HUES6 (cell line): ENCODE results near the gene PDE4B.

Source experiments
- H3K27ac ChIP-seq: 2 replicates; pipeline ENCODE4 v1.7.0; 2013; ENCODE audit warnings: low read depth, mild to moderate bottlenecking, low read length, inconsistent platforms
- H3K27me3 ChIP-seq: 2 replicates; pipeline ENCODE4 v1.6.1; 2013; ENCODE audit warnings: low read length; ENCODE audit not compliant: control insufficient read depth, insufficient read depth
- H3K36me3 ChIP-seq: 2 replicates; pipeline ENCODE4 v1.6.1; 2013; ENCODE audit warnings: low read length; ENCODE audit not compliant: control insufficient read depth, insufficient read depth
- H3K4me1 ChIP-seq: 2 replicates; pipeline ENCODE4 v1.6.1; 2013; ENCODE audit warnings: low read length; ENCODE audit not compliant: control insufficient read depth, insufficient read depth
- H3K4me3 ChIP-seq: 2 replicates; pipeline ENCODE4 v1.5.1; 2013; ENCODE audit warnings: low read depth, low read length
- H3K9ac ChIP-seq: one replicate; pipeline ENCODE4 v1.6.1; 2013; ENCODE audit warnings: mild to moderate bottlenecking, low read length
- H3K9me3 ChIP-seq: 2 replicates; pipeline ENCODE4 v1.6.1; 2013; ENCODE audit warnings: low read depth, low read length; ENCODE audit not compliant: control insufficient read depth, insufficient read depth

PDE4B gene

GRCh38 chr1:66364578-66365391 is 572.1 kb downstream of the PDE4B start:
- H3K27me3 ChIP-seq, result no peaks in the 10 kb centered on the region
- no peaks in the 10 kb centered on the region for H3K4me1 ChIP-seq
- no peak overlapping the region for H3K9ac ChIP-seq
- H3K36me3 ChIP-seq, result peaks cover 34% of the 10 kb centered on the region; the same call in 1 of the 2 replicates
- no peaks in the 10 kb centered on the region for H3K9me3 ChIP-seq
- H3K27ac ChIP-seq, result no peak overlapping the region
- H3K4me3 ChIP-seq, result no peak overlapping the region

GRCh38 chr1:66365635-66366034 is 572.9 kb downstream of the PDE4B start:
- H3K9me3 ChIP-seq, result no peaks in the 10 kb centered on the region
- H3K4me1 ChIP-seq, result no peaks in the 10 kb centered on the region
- no peak overlapping the region for H3K4me3 ChIP-seq
- peaks cover 34% of the 10 kb centered on the region; the same call in 1 of the 2 replicates for H3K36me3 ChIP-seq
- no peaks in the 10 kb centered on the region for H3K27me3 ChIP-seq
- no peak overlapping the region for H3K27ac ChIP-seq
- no peak overlapping the region for H3K9ac ChIP-seq

GRCh38 chr1:66366634-66367033 is 573.9 kb downstream of the PDE4B start:
- no peaks in the 10 kb centered on the region for H3K4me1 ChIP-seq
- no peak overlapping the region for H3K4me3 ChIP-seq
- no peaks in the 10 kb centered on the region for H3K27me3 ChIP-seq
- no peaks in the 10 kb centered on the region for H3K9me3 ChIP-seq
- no peak overlapping the region for H3K27ac ChIP-seq
- no peak overlapping the region for H3K9ac ChIP-seq
- H3K36me3 ChIP-seq, result peaks cover 36% of the 10 kb centered on the region; the same call in 1 of the 2 replicates

GRCh38 chr1:66367369-66367768 is 574.7 kb downstream of the PDE4B start:
- peaks cover 42% of the 10 kb centered on the region for H3K36me3 ChIP-seq

GRCh38 chr1:66368261-66368660 is 575.6 kb downstream of the PDE4B start:
- no peaks in the 10 kb centered on the region for H3K9me3 ChIP-seq
- H3K4me1 ChIP-seq, result no peaks in the 10 kb centered on the region
- no peak overlapping the region for H3K27ac ChIP-seq
- peaks cover 43% of the 10 kb centered on the region for H3K36me3 ChIP-seq
- no peak overlapping the region for H3K9ac ChIP-seq
- no peaks in the 10 kb centered on the region for H3K27me3 ChIP-seq
- H3K4me3 ChIP-seq, result no peak overlapping the region

More at GRCh38 chr1:66367369-66367768, 574.7 kb downstream of the PDE4B start:
- Histone ChIP-seq H3K9me3 (no peaks in the 10 kb centered on the region), H3K27me3 (no peaks in the 10 kb centered on the region), H3K9ac (no peak overlapping the region), H3K4me3 (no peak overlapping the region), H3K27ac (no peak overlapping the region), H3K4me1 (no peaks in the 10 kb centered on the region)

- H3K9ac ChIP-seq, result no peak overlapping the region
- no peak overlapping the region for H3K27ac ChIP-seq
- H3K9me3 ChIP-seq, result no peaks in the 10 kb centered on the region
- H3K27me3 ChIP-seq, result no peaks in the 10 kb centered on the region
- H3K4me3 ChIP-seq, result no peak overlapping the region
- no peaks in the 10 kb centered on the region for H3K4me1 ChIP-seq
- H3K36me3 ChIP-seq, result peaks cover 31% of the 10 kb centered on the region
Observed at GRCh38 chr1:66370462-66370971, 577.8 kb downstream of the PDE4B start.

- Histone ChIP-seq H3K4me3 (no peak overlapping the region), H3K4me1 (no peaks in the 10 kb centered on the region), H3K27ac (no peak overlapping the region), H3K9ac (no peak overlapping the region), H3K36me3 (peaks cover 30% of the 10 kb centered on the region), H3K27me3 (no peaks in the 10 kb centered on the region), H3K9me3 (no peaks in the 10 kb centered on the region)
Observed at GRCh38 chr1:66371233-66372005, 578.7 kb downstream of the PDE4B start.

- no peaks in the 10 kb centered on the region for H3K9me3 ChIP-seq
- H3K4me3 ChIP-seq, result no peak overlapping the region
- H3K27me3 ChIP-seq, result no peaks in the 10 kb centered on the region
- H3K4me1 ChIP-seq, result no peaks in the 10 kb centered on the region
- no peak overlapping the region for H3K9ac ChIP-seq
- H3K27ac ChIP-seq, result no peak overlapping the region
- H3K36me3 ChIP-seq, result peaks cover 26% of the 10 kb centered on the region
Observed at GRCh38 chr1:66372522-66373101, 579.9 kb downstream of the PDE4B start.

GRCh38 chr1:66373157-66373591 is 580.5 kb downstream of the PDE4B start:
- no peak overlapping the region for H3K4me3 ChIP-seq
- no peaks in the 10 kb centered on the region for H3K27me3 ChIP-seq
- peaks cover 22% of the 10 kb centered on the region for H3K36me3 ChIP-seq
- no peak overlapping the region for H3K27ac ChIP-seq
- H3K9me3 ChIP-seq, result no peaks in the 10 kb centered on the region
- no peaks in the 10 kb centered on the region for H3K4me1 ChIP-seq
- H3K9ac ChIP-seq, result no peak overlapping the region

- no peaks in the 10 kb centered on the region for H3K27me3 ChIP-seq
- H3K9me3 ChIP-seq, result no peaks in the 10 kb centered on the region
- no peak overlapping the region for H3K27ac ChIP-seq
- no peak overlapping the region for H3K4me3 ChIP-seq
- peaks cover 18% of the 10 kb centered on the region for H3K36me3 ChIP-seq
- H3K9ac ChIP-seq, result no peak overlapping the region
- H3K4me1 ChIP-seq, result no peaks in the 10 kb centered on the region
Observed at GRCh38 chr1:66374148-66374547, 581.5 kb downstream of the PDE4B start.
